Muscle layer of duodenum (tissue), 2 donors: ENCODE results near the gene ZNF385D.
A peak's percentile ranks its signal among the peaks of the same experiment; 100 is the strongest.

ENCODE experiments used
- H3K27ac ChIP-seq: one replicate; pipeline ENCODE4 v1.7.0; 2013; ENCODE audit warnings: mild to moderate bottlenecking, low read length
- H3K27me3 ChIP-seq: one replicate; pipeline ENCODE4 v1.7.0; 2013; ENCODE audit warnings: low read depth, mild to moderate bottlenecking, control low read depth, low read length
- H3K36me3 ChIP-seq, 2 donors: one replicate each; pipeline ENCODE4 v1.7.0; 2013; ENCODE audit warnings: low read length in 2 of 2, control low read depth in 1 of 2, mild to moderate bottlenecking in 1 of 2; ENCODE audit not compliant: insufficient read depth in 2 of 2, control insufficient read depth in 1 of 2
- H3K4me1 ChIP-seq, 2 donors: one replicate each; pipeline ENCODE4 v1.7.0; 2013; ENCODE audit warnings: low read length in 2 of 2, mild to moderate bottlenecking in 2 of 2, control low read depth in 1 of 2, moderate library complexity in 1 of 2; ENCODE audit not compliant: insufficient read depth in 2 of 2, control insufficient read depth in 1 of 2
- H3K4me3 ChIP-seq, 2 donors: one replicate each; pipeline ENCODE4 v1.7.0; 2013; ENCODE audit warnings: low read length in 2 of 2, low read depth in 1 of 2, mild to moderate bottlenecking in 1 of 2
- H3K9me3 ChIP-seq, 2 donors: one replicate each; pipeline ENCODE4 v1.7.0; 2013; ENCODE audit warnings: low read length in 2 of 2, control low read depth in 1 of 2, mild to moderate bottlenecking in 1 of 2; ENCODE audit not compliant: control insufficient read depth in 1 of 2
- donor health status: healthy.

ZNF385D gene

DNA sequence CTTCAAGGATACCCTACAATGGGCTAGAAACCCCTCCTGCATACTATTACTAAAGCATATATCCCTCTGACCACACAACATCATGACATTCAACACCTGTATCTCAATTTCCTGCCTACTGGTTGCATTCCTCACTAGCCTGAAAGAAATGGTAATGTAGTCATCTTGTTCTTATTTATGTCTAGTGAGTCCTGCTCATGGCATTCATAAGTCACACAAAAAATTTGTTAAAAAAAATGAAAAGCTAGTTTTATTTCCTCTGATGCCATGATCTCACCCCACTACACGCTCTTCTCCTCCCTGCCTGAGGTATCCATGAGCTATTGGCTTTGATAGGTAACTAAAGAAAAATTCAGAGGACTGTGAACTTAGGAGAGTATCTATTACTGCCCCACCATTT is 284.5 kb downstream of the ZNF385D start:
- H3K9me3 ChIP-seq = no peaks in the 10 kb centered on the region
- no peaks in the 10 kb centered on the region for H3K36me3 ChIP-seq
- H3K4me3 ChIP-seq = no peak overlapping the region
- H3K4me1 ChIP-seq = no peaks in the 10 kb centered on the region
- H3K27ac ChIP-seq = no peak overlapping the region
- no peaks in the 10 kb centered on the region for H3K27me3 ChIP-seq

DNA sequence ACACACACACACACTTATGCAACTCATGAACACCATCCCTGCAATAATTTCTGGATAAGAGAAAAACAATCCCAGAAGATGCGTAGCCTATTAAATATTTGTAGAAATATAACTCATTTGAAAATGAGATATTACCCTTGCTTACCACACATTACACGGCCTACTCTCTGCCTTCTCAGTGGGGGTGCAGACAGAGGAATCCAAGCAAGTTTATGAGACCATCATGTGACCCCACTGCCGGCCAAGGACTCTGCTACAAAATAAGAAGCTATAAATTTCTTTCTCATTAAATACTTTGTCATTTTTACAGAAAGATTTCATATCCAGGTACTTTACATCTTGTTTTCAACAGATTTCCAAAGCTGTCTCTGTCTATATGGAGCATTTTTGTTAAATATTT is 286.3 kb downstream of the ZNF385D start:
- Histone ChIP-seq H3K9me3 (no peaks in the 10 kb centered on the region), H3K27ac (no peak overlapping the region), H3K4me3 (no peak overlapping the region)

DNA sequence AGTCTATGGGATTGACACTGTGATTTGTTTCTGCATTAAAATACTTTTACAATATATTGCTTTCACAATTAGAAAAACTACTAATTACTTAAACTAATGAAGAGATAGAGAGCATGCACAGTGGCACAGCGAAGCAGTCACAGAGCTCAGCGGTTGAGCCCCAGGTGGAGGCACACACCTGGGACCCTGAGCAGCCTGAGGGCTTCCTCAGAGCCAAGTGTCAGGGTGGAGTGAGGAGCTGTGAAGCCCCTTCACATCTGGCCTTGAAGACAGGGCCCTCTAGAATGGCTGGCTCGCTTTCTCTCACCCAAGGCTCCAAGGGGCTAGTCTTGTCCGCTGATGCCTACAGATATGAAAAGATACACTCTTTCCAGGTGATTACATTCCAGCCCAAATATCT is 287.7 kb downstream of the ZNF385D start:
- H3K9me3 ChIP-seq = no peaks in the 10 kb centered on the region
- H3K4me3 ChIP-seq = no peak overlapping the region
- H3K36me3 ChIP-seq = no peaks in the 10 kb centered on the region
- no peaks in the 10 kb centered on the region for H3K4me1 ChIP-seq
- no peak overlapping the region for H3K27ac ChIP-seq
- no peaks in the 10 kb centered on the region for H3K27me3 ChIP-seq

More for the DNA sequence above, 286.3 kb downstream of the ZNF385D start:
- Histone ChIP-seq H3K36me3 (no peaks in the 10 kb centered on the region), H3K4me1 (no peaks in the 10 kb centered on the region), H3K27me3 (no peaks in the 10 kb centered on the region)

DNA sequence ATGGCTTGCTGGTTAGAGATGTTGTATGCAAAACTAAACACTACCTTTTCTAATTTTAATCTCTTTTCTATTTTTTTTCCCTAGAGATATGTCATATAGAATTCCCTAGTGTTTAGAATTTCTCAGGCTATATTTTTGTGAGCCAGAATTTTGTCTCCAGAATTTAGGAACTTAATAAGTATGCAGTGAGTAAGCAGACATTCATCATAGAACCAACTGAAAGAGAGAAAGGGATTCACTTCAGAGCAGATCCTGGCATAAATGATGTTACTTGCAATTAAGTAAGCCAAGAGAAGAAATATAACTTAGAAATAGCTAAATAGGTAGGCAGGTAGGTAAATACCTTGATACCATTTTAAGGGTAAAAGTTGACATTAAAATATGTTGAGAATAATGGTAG is 288.9 kb downstream of the ZNF385D start:
- no peaks in the 10 kb centered on the region for H3K9me3 ChIP-seq
- no peaks in the 10 kb centered on the region for H3K36me3 ChIP-seq
- H3K4me1 ChIP-seq = no peaks in the 10 kb centered on the region
- no peaks in the 10 kb centered on the region for H3K27me3 ChIP-seq
- H3K4me3 ChIP-seq = no peak overlapping the region
- no peak overlapping the region for H3K27ac ChIP-seq

DNA sequence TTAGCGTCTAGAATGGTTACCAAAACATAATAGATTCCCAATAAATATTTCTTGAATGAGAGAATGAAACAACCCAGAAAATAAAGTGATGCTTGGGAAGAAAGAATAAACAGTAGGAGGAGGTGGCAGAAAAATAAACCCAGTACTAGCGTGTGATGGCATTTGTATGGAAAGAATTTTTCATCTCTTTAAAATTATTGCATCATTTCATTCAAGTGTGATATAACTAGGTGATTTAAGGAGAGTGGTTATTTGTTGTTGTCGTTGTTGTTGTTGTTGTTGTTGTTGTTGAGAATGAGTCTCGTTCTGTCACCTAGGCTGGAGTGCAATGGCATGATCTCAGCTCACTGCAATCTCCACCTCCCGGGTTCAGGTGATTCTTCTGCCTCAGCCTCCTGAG is 293.9 kb downstream of the ZNF385D start:
- Histone ChIP-seq H3K27me3 (no peaks in the 10 kb centered on the region), H3K4me1 (no peaks in the 10 kb centered on the region), H3K9me3 (no peaks in the 10 kb centered on the region), H3K4me3 (no peak overlapping the region), H3K36me3 (no peaks in the 10 kb centered on the region), H3K27ac (no peak overlapping the region)

DNA sequence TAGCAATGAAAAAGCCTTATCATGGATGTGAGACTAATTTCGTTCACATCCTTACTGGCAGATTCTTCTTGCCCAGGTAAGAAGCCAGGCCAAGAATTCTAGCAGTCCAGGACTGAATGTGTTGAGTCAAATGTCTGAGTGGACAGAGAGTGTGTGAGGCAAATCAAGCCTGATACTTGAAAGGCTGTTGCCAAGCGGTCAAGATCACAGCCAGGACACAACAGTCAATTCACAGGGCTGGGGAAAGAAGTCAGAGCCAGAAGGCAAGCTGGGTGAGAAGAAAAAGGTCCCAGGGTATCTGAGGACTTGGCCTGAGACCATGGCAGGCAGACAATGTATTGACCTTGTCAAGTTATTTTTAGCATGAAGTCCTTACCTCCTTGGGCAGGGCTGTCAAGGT is 301.3 kb downstream of the ZNF385D start:
- Histone ChIP-seq H3K27ac (no peak overlapping the region), H3K4me1 (peaks cover 0 to 5% of the 10 kb centered on the region in 2 donors), H3K36me3 (no peaks in the 10 kb centered on the region), H3K4me3 (no peak overlapping the region), H3K27me3 (no peaks in the 10 kb centered on the region), H3K9me3 (no peaks in the 10 kb centered on the region)

DNA sequence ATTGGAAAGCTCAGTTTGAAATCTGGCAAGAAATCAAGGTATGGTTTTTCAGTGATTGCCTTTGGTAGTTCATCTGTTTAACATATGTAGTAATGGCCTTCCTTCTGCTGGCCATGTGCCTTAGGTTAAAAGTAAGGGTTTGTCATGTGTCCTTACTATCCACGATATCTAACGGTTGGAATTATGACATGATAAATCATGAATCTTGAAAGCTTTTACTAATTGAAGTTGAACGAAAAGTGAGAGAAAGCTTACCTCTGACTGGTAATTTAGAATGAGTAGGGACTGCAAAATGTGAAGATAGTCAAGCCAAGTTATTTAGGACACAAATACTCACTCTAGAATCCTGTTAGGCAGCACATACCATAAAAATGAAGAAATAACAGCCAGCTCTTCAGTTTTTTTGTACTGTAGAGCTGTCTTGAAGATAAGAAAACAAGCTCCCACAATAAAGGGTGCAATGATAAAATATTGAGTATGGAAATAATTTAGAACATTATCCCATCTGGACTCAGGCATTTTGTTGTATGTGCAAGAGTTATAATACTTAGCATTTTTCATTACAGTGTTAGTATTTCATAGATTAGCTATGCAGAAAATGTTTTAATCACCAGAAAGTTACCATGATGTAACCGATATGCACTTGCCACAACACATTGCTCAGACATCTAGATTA is 303.4 kb downstream of the ZNF385D start:
- Histone ChIP-seq H3K9me3 (no peaks in the 10 kb centered on the region), H3K4me1 (peaks cover 0 to 5% of the 10 kb centered on the region in 2 donors), H3K36me3 (no peaks in the 10 kb centered on the region), H3K27me3 (no peaks in the 10 kb centered on the region), H3K27ac (no peak overlapping the region), H3K4me3 (peak overlapping the region; percentile 17)

DNA sequence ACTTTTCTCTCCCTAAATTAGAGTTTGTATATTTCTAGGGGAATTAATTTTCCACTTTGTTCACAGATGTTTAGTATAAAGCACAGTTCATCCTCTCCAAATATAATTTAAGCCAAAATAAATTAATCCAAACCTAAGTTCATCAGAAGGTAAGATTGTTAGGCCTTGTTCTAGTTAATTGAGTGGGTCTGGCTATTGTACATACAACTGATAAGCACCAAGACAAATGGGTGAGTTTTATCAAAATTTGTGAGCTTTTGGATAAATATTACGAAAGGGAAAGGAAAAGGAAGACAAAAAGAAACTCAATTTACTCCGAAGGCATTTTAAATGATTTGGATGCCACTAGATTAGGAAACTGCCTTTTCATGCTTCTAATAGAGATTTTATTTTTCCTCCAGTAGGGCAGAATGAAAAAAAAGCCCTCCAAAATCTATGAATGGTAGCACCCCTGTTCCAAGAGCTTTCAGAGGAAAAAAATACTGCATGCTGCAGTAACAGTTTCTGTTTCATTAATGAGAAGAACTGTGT is 304.0 kb downstream of the ZNF385D start:
- H3K36me3 ChIP-seq = no peaks in the 10 kb centered on the region
- H3K4me3 ChIP-seq = peak overlapping the region; percentile 17
- no peak overlapping the region for H3K27ac ChIP-seq
- peaks cover 0 to 5% of the 10 kb centered on the region in 2 donors for H3K4me1 ChIP-seq
- no peaks in the 10 kb centered on the region for H3K9me3 ChIP-seq
- no peaks in the 10 kb centered on the region for H3K27me3 ChIP-seq

DNA sequence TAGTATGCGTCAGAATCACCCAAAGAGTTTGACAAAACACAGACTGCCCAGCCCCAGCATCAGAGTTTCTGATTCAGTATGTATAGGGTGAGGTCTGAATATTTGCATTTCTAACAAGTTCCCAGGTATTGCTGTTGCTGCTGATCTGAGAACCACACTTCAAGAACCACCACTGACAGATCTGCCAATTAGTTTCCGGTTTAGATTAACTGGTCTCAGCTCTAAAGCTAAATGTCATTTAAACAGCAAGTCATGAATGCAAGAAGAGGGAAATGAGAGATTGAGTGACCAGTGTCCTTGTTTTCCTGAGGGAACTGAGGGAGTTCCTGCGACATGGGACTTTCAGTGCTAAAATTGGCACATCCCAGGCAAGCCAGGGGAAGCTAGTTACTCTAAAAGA is 305.0 kb downstream of the ZNF385D start:
- Histone ChIP-seq H3K4me1 (peaks cover 0 to 5% of the 10 kb centered on the region in 2 donors), H3K4me3 (no peak overlapping the region), H3K36me3 (no peaks in the 10 kb centered on the region), H3K27me3 (no peaks in the 10 kb centered on the region), H3K27ac (no peak overlapping the region), H3K9me3 (no peaks in the 10 kb centered on the region)

DNA sequence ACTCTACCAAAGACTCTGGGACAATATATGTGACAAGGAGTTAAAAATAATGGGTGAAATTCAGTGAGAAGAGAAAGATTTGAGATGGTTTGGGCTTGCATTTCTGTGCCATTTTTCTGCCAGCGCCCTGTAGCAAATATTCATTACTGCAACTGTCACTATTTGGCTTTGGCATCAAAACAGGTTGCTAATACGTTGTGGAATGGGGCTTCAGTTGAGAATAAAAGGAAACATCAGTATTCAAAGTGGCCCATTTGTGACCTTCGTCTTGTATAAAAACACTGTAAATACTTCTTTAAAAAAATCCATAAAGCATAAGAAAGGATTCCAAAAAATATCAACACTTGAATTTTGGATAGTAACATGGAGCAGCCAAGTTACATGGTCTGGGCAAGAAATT is 309.2 kb downstream of the ZNF385D start:
- Histone ChIP-seq H3K4me1 (no peaks in the 10 kb centered on the region), H3K36me3 (no peaks in the 10 kb centered on the region), H3K9me3 (no peaks in the 10 kb centered on the region), H3K27ac (no peak overlapping the region), H3K27me3 (no peaks in the 10 kb centered on the region), H3K4me3 (no peak overlapping the region)

DNA sequence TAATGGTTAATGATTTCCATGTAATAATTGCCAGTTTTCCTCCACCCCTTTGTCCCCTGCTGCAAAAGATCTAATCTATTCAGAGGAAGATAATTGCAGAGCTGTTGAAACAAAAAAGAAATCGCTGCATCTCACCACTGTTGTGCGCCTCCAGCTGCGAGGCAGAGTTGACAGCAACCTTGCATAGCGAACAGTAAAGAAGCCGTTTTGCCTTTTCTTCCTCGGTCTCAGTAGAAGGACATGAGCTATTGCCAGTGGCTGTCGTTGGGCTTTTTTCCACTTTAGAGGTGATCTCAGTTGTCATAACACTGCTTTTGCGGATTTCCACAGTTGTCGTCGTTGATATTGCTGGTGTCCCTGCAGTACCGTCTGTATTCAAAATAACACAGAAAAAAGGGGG is 314.2 kb downstream of the ZNF385D start:
- no peaks in the 10 kb centered on the region for H3K36me3 ChIP-seq
- no peak overlapping the region for H3K4me3 ChIP-seq
- H3K27ac ChIP-seq = no peak overlapping the region
- H3K9me3 ChIP-seq = no peaks in the 10 kb centered on the region
- H3K4me1 ChIP-seq = no peaks in the 10 kb centered on the region
- H3K27me3 ChIP-seq = no peaks in the 10 kb centered on the region

DNA sequence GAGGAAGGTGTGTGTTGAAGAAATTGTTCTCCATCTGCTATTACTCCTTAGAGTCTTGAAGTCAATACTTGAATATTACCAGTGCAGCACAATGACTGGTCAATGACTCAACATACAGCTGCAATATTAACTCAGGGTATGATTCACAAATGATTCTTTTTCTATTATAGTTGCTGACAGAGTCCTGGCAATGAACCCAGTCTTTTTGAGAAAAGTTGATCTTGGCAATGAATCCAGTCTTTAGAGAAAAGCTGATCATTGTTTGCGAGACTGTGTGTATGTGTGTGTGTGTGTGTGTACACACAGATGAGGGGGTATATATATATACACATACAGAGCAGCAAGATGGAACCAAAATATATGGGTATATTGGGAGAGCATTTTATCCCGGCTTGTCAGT is 315.1 kb downstream of the ZNF385D start:
- Histone ChIP-seq H3K27me3 (no peaks in the 10 kb centered on the region), H3K36me3 (no peaks in the 10 kb centered on the region), H3K4me1 (no peaks in the 10 kb centered on the region), H3K4me3 (no peak overlapping the region), H3K9me3 (no peaks in the 10 kb centered on the region), H3K27ac (no peak overlapping the region)
